AG09319 (cell line): ENCODE measurements around the gene DDX5.
"Not testable (repeated sequence)": the region's sequence is repeated elsewhere in the genome, so short reads cannot be mapped to it uniquely, and the experiment has no call there.

Source experiments
- DNase-seq: peaks from one replicate; pipeline ENCODE4 v3.0.0-alpha.2; 2010; ENCODE audit warnings: low read depth; ENCODE audit errors: extremely low read depth
- TF ChIP-seq, protein P1 (sequence below): IDR thresholded peaks from 2 replicates; pipeline ENCODE4 v1.5.1; 2011; ENCODE audit warnings: low read depth, mild to moderate bottlenecking, inconsistent platforms, low read length, moderate library complexity

DDX5 gene

GRCh38 chr17:64499805-64500486, 6.1 kb downstream of the DDX5 start:
- TF ChIP-seq, protein P1, sequence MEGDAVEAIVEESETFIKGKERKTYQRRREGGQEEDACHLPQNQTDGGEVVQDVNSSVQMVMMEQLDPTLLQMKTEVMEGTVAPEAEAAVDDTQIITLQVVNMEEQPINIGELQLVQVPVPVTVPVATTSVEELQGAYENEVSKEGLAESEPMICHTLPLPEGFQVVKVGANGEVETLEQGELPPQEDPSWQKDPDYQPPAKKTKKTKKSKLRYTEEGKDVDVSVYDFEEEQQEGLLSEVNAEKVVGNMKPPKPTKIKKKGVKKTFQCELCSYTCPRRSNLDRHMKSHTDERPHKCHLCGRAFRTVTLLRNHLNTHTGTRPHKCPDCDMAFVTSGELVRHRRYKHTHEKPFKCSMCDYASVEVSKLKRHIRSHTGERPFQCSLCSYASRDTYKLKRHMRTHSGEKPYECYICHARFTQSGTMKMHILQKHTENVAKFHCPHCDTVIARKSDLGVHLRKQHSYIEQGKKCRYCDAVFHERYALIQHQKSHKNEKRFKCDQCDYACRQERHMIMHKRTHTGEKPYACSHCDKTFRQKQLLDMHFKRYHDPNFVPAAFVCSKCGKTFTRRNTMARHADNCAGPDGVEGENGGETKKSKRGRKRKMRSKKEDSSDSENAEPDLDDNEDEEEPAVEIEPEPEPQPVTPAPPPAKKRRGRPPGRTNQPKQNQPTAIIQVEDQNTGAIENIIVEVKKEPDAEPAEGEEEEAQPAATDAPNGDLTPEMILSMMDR: no peak
- no peak for DNase-seq

- TF ChIP-seq, protein P1: no peak
- DNase-seq: no peak
Measured at GRCh38 chr17:64498308-64499203, 7.5 kb downstream of the DDX5 start.

- TF ChIP-seq, protein P1: no peak
- DNase-seq: no peak
Measured at GRCh38 chr17:64497565-64498035, 8.5 kb downstream of the DDX5 start.

GRCh38 chr17:64496786-64497564, 9.1 kb downstream of the DDX5 start, which contains the start of gene POLG2:
TSS of gene POLG2 (minus strand) at chr17:64497054. CDS start at chr17:64496968, 86 bp downstream.
- TF ChIP-seq, protein P1: peak; percentile 54
- peak; percentile 80 for DNase-seq

GRCh38 chr17:64496348-64496785, 9.7 kb downstream of the DDX5 start:
- DNase-seq: no peak
- TF ChIP-seq, protein P1: no peak

DNA sequence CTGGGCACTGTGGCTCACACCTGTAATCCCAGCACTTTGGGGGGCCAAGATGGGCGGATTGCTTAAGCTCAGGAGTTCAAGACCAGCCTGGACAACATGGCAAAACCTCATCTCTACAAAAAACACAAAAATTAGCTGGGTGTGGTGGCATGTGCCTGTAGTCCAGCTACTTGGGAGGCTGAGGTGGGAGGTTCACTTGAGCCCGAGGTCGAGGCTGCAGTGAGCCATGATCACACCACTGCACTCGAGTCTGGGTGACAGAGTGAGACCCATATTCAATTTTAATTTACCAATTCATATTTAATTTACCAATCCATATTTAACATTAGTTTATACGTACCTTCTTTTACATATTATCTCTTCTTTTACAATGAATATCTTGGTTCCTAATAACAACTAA, 10.8 kb downstream of the DDX5 start:
- DNase-seq: not testable (repeated sequence)

DNA sequence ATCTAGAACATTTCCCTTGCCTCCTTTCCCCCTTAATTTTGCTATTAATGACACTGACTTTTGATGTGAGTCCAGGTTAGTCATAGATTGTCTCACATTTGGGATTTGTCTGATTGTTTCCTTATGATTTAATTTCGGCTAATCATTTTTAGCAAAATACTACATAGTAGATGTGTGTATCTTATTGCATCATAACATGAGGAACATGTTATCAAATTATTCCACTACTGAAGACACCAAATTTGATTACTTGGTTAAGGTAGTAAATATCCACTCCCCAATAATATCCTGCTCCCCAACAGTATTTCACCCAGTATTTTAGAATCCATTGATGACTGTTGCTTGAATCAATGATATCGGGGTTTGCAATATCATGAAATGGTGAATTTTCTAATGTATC, 12.0 kb downstream of the DDX5 start:
- no peak for DNase-seq

More for the DNA sequence above, 12.0 kb downstream of the DDX5 start:
- TF ChIP-seq, protein P1: no peak
